Measurements from ENCODE around the gene MLH3.

The MLH3 gene

DNA sequence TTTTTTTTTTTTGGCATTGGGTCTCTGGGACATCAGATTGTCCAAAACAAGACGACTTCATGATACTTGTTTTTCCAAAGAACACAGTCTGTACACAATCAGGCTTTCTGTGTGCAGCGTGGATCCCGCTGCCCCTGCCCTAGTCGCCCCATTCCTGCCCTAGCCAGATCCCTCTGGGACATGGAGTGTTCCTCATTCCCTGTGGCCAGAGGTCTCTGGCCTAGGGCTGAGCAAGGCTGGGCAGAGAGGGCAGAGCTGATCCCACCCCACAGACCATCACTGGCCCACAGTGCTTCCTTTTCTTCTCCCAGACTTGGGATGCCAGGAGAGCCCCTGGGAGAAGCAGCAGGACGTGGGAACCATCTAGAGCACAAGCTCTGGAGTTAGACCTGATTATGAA lies 69.4 kb downstream of the MLH3 start:
- no peak for DNase-seq

DNA sequence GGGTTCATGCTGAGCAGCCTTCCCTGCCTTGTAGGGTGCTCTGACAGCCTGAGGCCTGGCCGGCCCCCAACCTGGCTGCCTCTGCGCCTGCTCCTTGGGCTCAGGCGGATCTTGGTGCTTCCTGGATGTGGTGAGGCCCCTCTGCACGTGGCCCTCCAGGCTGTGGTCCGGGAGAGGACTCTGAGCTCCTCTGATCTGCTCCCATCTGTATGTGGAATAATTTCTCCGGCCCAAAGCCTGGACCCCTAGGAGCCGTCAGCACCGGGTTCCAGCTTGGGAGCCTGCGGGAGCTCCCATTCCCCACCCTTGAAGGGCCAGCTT lies 69.8 kb downstream of the MLH3 start:
- no peak for DNase-seq

DNA sequence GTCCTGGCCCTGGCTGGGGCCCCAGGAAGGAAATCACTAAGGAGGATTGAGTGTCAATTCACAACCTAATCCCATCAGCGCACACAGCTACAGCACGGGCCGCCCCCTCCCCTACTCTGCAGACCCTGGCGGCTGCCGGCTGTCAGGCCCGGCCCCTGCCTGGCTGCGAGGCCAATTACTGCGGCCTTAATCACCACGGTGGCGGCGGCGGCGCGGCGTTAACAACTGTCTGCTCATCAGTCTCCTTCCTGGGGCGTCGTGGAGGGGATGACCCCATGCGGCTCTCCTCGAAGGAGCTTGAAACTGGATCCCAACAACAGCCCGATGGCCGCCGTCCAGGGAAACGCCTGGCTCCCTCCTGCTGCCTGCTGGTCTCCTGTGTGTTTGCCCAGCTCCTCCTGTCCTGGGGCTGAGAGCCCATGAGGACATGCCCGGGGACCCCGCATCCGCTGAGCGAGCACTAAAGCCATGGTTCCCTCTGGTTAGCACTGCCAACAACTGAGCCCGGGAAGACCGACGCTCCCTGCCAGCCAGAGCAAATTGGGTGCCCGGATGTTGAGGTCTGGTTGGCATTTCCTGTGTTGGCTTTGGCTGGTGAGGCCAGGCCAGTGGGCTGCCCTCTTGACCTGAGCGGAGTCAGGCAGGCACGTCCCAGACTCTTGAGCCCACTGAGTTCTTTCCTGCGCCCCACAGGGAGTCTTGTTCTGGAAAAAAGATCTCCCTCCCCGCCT lies 70.4 kb downstream of the MLH3 start:
- no peak for DNase-seq

DNA sequence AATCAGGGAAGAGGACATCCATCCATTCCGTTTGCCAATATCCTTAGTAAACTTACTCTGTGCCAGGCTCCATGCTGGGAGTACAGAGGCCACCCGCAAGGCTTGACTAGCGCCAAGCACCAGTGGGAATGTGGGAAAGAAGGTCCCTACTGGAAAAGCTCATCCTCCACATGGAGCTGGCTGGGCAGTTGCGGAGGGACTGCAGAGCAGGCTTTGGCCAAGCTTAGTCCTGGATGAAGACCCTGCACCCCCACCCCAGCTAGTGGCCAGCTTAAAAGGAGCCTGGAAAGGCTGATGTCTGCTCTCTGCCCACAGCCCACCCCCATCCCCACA lies 70.9 kb downstream of the MLH3 start:
- DNase-seq = no peak

DNA sequence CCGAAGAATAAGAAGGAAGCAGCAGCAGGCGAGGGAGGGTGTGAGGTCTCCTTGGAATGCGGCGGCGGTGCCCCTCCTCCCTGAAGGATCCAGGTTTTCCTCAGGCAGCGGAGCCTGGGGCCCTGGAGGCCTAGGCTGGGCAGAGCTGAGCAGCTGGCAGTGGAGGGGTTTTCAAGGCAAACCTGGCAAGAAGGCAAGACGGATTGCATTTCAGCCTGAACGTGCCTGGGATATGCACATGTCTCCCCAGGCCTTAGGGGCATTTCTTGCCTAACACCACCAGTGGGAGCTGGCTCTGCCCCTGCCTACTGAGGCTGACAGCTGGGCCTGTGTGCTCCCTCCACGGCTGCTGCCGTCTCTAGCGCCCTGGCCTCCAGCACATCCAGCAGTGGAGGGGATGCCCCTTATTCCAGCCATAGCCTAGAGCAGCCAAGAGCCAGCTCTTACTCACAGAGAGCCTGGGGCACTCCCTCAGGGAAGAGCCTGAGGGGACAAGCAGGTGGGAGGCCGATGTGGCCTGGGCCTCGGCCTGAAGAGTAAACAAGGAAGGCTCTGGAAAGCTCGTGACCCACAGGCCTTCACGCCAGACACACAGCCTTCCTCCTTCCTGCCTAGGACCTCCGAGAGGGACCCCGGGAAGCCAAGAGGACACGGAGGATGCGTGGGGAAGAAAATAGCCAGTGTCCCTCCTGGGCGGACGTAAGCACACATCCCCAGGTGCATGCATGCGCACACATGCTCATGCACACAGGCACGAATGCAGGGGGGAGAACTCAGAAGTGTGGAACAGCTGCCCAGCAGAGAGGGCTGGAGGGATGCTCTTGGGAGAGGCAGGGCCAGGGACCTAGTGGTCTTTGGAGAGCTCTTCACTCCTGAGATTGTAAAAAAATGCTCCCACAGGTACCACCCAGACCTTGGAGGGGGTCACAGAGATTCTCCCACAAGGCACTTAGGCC lies 71.5 kb downstream of the MLH3 start:
- DNase-seq = no peak

DNA sequence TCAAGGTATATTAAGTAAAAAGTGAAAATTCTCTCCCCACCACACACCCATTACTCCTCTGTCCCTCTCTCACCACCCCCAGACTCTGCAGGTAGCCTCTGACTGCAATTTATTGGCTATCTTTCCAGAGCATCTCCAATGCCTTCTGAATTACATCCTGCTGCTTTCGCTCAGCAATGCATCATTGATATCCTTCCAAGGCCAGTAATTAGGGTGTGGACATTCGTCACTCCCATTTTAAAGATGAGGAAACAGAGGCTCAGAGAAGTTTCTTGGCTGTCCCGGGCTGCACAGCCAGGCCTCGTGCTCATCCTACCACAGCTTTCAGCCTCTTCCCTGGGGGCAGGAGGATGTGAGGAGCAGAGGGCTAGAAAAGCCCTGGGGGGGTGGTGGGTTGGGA lies 72.2 kb downstream of the MLH3 start:
- no peak for DNase-seq

DNA sequence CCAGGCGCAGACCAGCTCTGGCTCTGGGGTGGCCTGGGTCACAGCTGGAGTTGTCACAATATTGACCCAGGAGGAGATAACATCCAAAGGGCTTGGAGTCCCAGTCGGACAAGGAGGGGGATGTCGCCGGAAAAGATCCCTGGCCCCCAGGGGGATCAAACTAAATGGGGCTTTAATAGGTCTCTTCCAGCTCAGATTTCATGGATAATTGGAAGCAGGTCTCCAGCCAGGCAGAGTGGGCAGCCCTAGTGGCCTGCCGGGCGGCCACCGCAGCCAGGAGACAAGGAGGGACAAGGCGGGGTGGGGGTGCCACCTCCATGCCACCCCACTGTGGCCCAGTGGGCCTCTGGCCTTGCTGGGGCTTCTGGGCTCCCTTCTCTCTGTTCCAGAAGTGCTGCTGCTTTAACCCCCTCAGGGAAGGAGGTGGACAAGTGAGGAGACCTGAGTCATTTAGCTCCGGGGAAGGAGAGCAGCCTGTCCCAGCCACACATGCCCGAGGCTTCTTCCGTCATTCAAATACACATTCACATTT lies 72.8 kb downstream of the MLH3 start:
- no peak for DNase-seq

DNA sequence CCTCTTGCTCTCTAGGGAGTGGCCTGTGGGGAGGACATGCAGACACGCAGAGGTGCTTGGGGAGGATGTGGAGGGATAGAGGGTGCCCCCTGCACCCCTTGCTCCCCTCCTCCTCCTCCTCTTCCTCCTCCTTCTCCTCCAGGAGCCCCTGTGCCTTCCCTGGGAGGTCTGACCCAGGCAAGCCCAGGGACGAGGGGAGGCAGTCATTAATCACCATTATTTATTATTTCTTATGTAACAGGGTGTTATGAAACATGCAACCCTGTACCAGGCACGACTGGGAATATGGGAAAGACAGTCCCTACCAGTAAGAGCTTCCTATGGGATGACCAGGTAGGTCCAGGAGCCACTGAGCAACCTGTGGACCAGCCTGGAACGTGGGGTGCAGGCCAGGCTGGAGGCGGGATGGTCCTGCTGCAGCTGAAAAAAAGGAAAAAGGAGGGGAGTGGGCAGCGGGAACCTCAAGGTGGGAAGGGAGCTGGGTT lies 73.3 kb downstream of the MLH3 start:
- no peak for DNase-seq

DNA sequence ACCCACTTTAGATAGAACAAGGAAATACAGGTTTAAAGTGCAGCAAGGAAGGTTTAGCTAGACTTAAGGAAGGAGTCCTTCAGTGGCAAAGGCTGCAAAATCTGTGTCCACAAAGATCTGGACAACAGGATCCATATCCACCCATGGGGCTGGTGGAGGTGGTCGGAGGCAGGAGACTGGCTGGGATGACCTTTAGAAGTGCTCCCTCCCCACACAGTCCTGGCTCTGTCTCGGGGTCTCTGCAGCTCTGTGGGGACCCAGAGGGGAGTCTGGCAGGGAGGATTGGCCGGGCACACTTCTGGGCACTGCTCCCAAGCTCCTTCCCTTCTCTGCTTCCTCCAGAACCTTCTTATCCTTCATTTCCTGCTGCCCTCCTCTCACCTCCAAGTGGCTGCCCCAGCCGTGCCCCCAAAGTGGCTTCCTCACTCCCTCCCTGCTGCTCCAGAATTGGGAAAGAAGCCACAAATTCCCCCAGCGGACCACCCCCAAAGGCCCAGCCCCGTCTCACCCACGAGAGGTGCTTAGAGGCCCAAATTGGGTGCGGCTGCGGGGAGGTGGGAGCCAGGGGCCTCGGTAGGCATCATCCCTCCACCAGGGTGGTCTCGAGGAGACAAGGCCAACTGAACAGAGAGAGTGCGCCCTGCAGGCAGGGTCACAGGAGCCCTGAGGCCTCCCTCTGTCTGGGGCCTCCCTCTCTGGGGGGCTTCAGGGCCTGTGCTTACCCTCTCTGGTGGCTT lies 73.9 kb downstream of the MLH3 start:
- no peak for DNase-seq

DNA sequence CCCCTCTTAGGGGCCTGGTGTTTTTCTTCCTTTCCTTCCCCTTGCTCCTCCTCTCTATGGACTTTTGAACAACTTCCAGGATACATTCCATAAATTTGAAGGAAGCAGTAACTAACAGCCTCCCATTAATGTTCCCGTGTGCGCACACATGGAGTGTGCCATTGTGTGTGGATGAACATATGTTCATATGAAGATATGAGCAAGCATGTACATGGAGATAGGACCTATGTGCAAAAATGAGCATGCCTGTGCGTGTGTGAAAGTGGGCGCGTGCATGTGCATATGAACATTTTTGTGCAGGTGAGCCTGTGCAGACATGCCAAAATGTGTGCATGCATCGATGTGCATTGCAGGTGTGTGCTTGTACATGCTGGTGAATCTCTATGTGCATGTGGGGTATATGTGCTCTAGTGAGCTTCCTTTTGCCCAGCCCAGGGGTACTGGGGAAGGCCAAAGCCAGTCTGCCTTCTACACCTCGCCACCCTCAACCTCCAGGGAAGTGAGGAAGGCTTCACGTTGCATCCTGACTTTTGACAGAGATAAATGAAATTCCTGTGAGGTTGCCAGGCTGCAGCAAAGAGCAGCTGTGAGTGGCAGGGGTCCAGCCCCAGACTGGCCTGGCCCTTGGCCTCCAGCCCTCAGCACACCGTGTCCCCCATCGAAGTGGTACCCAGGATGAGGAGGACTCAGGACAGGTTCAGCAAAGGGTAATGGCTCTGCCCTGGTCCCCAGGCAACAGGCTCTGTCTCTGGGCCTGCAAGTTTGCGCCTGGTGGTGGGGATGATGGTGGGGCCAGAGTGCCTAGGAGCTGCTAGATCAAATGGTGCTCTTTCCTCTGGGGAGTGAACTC lies 74.8 kb downstream of the MLH3 start:
- DNase-seq = no peak

DNA sequence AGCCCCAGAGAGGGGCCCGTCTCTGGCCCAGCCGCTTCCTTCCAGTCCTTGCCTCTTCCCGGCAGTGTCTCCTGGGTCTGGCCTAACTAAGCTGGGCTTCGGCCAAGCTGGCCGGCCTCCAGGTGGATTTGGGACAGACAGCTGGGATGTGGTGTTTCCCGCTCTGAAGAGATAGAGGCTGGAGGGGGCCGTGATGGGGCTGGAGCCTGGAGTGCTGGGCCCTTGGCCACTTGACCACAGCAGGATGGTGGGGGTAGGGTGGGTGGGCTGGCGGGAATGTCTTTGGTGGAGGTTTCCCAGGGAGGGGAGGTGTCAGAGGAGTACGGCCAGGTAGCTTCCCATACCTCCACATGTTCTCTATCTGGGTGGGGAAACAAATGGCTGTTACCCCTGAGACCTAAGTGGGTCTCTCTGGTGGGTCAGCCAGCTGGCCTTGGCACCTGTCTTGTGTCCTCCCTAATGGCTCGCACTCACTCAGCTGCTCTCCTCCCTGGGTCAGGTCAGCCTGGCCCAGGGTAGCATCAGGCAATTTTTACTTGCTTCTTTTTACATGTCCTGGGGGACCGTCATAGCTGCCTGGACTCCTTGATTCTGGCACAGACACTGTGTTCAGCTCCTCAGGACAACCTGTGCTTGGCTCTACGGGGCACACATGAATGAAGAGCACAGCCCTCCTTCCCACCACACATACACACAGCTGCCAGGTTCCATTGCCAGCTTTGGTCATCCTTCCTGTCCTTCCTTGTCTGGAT lies 76.0 kb downstream of the MLH3 start:
- DNase-seq = no peak

DNA sequence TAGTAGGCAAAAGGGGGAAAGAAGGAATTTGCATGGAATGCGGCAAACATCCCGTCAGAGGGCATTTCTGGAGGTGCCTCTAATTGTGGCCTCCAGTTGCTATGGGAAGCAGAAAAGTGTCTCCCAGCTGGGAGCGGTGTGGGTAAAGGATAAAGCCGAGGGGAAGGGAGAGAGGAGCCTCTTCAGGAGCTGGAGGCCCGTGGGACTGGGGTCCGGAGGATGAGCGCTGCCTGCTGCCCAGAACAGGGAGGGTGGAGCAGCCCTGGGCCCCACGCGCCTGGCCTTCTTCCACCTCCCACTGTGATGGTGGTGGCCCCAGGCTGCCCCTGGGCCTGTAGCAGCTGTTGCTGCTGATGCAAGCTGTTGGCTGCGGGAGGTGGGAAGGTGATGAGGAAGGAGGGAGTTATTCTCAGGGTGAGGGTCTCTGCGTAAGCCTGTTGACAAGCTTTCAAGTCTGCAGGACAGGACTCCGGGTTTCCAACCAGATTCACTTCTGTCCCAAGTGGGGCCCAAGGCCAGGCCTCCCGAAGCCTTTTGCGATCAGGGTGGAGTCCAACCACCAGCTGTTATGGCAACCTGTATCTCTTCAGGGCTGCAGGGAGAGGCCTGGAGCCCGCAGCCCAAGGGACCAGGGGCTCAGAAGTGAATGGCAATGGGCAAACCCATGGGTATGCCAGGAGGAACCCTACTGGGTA lies 76.8 kb downstream of the MLH3 start:
- no peak for DNase-seq

DNA sequence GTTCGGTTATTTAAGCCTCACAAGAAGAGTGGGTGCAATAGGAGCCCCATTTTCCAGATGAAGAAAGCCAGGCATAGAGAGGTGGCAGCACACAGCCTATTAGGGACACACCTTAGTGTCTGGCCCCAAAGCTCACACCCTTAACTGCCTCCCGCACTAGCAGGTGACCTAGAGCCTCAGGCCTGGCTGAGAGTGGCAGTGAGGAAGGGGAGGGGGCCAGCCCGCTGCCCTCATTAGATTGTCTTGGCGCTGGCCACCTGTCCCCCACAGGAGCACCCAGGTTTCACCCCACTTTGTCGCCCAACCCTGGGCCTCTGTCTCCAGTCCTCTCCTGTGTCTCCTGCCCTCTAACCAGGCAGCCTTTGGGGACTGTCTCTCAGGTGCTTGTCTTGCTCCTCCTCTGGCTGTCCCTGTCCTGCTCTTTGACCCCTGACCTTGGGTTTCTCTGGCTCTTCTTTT lies 77.3 kb downstream of the MLH3 start:
- no peak for DNase-seq

DNA sequence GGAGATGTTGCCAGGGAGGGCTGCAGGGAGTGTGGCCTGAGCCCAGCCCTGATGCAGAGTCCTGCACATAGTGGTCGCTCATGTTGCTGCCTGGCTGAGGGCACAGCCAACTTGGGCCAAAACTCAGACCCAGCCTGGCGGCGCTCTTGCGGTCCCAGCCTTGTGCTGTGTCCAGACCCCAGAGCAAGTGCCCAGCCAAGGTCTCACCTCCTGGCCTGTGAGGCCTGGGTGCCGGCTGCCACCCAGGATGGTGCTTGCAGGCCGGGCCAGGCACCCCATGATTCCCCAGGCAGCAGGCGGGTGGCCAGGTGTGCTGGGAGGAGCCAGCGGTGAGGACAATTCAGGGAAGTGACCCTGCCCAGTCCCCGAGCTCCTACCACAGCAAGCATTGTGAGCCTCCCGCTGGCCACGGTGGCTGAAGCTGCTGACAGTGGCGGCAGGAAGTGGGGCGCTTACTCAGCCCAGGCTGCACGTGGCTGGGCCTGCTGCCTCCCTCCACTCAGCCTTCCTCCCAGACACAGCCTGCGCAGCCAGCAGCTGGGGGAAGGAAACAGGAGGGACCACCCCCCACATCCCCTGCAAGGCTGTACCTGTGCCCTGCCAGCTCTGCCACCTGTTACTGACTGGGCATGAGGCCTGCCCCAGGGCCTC lies 78.1 kb downstream of the MLH3 start:
- DNase-seq = peak; percentile 45 to 54

DNA sequence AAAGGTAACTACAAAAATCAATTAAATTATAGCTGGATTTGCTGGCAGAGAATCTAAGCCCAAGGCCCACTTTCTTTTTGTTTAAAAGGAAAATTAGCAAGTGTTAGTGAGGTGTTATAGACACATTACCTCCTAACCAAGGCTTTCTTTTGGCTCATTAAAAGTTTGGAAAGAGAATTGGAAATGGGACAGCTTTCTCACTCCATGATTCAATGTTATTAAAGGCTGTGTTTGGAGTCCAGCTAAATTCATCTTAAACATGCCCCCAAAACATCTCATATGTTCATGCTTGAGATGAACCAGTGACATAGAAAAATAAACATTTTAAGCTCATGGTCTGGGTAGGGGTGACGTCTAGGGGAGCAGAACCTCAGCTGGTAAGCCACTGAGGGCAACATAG lies 82.5 kb downstream of the MLH3 start:
- DNase-seq = no peak

DNA sequence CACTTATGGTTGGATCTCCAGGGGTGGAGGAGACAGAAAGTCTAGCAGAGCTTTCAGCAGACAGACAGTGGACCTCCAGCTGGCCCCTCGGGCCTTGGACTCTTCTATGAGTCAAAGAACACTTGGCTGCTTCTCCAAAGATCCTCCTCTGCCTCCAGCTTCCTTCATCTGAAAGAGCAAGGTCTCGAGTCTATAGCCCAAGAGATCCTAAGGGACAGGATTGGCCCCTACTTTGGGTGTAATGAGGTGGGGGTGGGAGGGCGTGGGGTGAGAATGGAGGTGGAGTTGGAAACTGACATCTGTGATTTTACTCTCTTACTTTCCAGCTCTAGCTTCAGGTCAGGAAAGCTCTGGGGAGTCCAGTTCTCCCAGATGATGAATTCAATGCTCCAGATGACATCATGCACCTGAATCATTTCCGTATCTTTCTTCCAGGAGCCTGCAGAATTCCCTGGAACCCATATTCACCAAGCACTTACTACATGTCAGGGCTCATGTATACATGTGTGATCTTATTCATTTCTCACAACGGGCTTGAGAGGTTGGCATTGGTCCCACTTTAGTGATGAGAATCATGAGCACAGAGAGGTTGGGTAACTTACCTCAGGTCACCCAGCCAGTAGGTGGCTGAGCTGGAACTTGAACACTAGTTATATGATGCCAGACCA lies 85.6 kb downstream of the MLH3 start:
- DNase-seq = no peak

DNA sequence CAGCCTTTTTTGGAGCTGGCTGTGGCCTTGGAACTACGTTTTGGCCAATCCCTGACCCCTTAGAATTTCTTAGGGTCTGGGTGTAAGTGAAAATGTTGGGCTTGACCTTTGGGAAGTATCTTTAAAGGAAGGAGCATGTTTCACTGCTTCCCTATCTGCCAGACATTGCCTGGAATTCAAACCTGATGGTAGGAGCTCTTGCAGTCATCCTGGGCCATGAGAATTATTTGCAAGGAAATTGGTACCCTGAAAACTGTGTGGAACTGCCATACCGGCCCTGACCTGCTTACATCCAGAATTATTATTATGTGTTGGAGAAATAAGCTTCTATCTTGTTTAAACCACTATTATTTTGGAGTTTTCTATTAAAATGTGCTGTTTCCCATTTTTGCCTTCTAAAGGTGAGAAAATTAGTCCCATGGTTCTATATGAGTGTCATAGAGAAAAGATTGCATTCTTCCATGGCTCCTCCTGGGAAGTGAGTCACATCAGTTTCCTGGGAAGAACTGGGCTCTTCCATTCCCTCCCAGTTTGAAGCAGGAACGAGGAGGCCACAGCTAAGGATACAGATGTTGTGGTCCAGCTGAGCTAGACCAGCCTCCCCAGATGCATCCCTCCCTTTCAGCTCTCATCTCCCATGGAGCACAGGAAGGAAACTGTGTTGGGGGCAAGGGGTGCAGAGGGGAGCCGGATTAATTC lies 86.3 kb downstream of the MLH3 start:
- DNase-seq = no peak
